HepG2 (cell line): ENCODE results near the gene TNP2. TPM values are rescaled to one million over a fixed set of nuclear protein-coding genes. Genes with fewer than 3 reads are reported as not detected.

Source experiments
- AGO2 ChIP-seq: fragments of 200-400 bp; formaldehyde crosslinking; optimal IDR thresholded peaks from 2 replicates; pipeline ENCODE3; 2017; ENCODE audit warnings: mild to moderate bottlenecking, low read depth, low read length, moderate library complexity
- CBFB ChIP-seq: sonication (generic); formaldehyde crosslinking; IDR thresholded peaks from 2 replicates; pipeline ENCODE4 v1.4.0; 2020; ENCODE audit warnings: missing genetic modification reagents
- CTCF ChIP-seq: sonication (generic); formaldehyde crosslinking; IDR thresholded peaks from 2 replicates; pipeline ENCODE4 v1.5.0; 2020; ENCODE audit warnings: mild to moderate bottlenecking, missing genetic modification reagents, moderate library complexity
- HIVEP1 ChIP-seq: sonication (generic); formaldehyde crosslinking; IDR thresholded peaks from 2 replicates; pipeline ENCODE4 v1.4.0; 2020; ENCODE audit warnings: mild to moderate bottlenecking, missing genetic modification reagents
- HOXA3 ChIP-seq: sonication (generic); formaldehyde crosslinking; IDR thresholded peaks from 2 replicates; pipeline ENCODE4 v1.5.0; 2020; ENCODE audit warnings: missing genetic modification reagents
- HOXA5 ChIP-seq: sonication (generic); formaldehyde crosslinking; IDR thresholded peaks from 2 replicates; pipeline ENCODE4 v1.4.0; 2020; ENCODE audit warnings: missing genetic modification reagents
- MED1 ChIP-seq: sonication (generic); formaldehyde crosslinking; IDR thresholded peaks from 2 replicates; pipeline ENCODE4 v1.4.0; 2020; ENCODE audit warnings: missing genetic modification reagents
- PHF21A ChIP-seq: sonication (generic); formaldehyde crosslinking; IDR thresholded peaks from 2 replicates; pipeline ENCODE4 v1.5.0; 2020; ENCODE audit warnings: mild to moderate bottlenecking, missing genetic modification reagents
- RERE ChIP-seq: IDR thresholded peaks from 2 replicates; pipeline ENCODE4 v1.6.1; 2016; ENCODE audit warnings: low read depth, missing genetic modification reagents, missing compliant biosample characterization
- SNAPC5 ChIP-seq: sonication (generic); formaldehyde crosslinking; IDR thresholded peaks from 2 replicates; pipeline ENCODE4 v1.8.1; 2023; ENCODE audit warnings: mild to moderate bottlenecking, missing genetic modification reagents, borderline replicate concordance
- TP53 ChIP-seq: sonication (generic); formaldehyde crosslinking; conservative IDR thresholded peaks from 2 replicates; pipeline ENCODE4 v1.4.0; 2020; ENCODE audit warnings: missing genetic modification reagents
- ZBTB7A ChIP-seq: sonication (generic); formaldehyde crosslinking; IDR thresholded peaks from 2 replicates; pipeline ENCODE4 v1.8.0; 2022; ENCODE audit warnings: mild to moderate bottlenecking, missing genetic modification reagents
- ZEB1 ChIP-seq: IDR thresholded peaks from 2 replicates; pipeline ENCODE4 v1.6.1; 2012; ENCODE audit warnings: mild to moderate bottlenecking, low read depth, inconsistent platforms; ENCODE audit not compliant: insufficient replicate concordance
- ZMYM2 ChIP-seq: sonication (generic); formaldehyde crosslinking; IDR thresholded peaks from 2 replicates; pipeline ENCODE4 v1.8.0; 2022; ENCODE audit warnings: mild to moderate bottlenecking, missing genetic modification reagents
- ZNF484 ChIP-seq: sonication (generic); formaldehyde crosslinking; IDR thresholded peaks from 2 replicates; pipeline ENCODE4 v1.5.1; 2020; ENCODE audit warnings: mild to moderate bottlenecking, low read depth, missing genetic modification reagents, borderline replicate concordance
- ZNF577 ChIP-seq: sonication (generic); formaldehyde crosslinking; IDR thresholded peaks from 2 replicates; pipeline ENCODE4 v1.4.0; 2020; ENCODE audit warnings: mild to moderate bottlenecking, low read depth, missing genetic modification reagents, borderline replicate concordance
- ZNF781 ChIP-seq: sonication (generic); formaldehyde crosslinking; IDR thresholded peaks from 2 replicates; pipeline ENCODE4 v1.5.1; 2020; ENCODE audit warnings: borderline replicate concordance, mild to moderate bottlenecking, missing genetic modification reagents; ENCODE audit errors: not compliant biosample characterization
- ZSCAN12 ChIP-seq: sonication (generic); formaldehyde crosslinking; IDR thresholded peaks from 2 replicates; pipeline ENCODE4 v1.9.0; 2021; ENCODE audit warnings: mild to moderate bottlenecking, missing genetic modification reagents
- polyA plus RNA-seq, 8 experiments: library from polyadenylated mRNA; depleted of rRNA in 3 of 8; stranded (reverse) in 7 of 8; unstranded in 1 of 8; fragments of >200 nt; fragmentation: Illumina TruSeq in 4 of 8; extraction: Trizol in 4 of 8; gene quantifications; 2 replicates each; pipeline versions ENCODE4 v1.2.1 to v1.2.3, GENCODE V29; 2011 to 2016; ENCODE audit warnings: low read depth in 4 of 8, missing spikeins in 1 of 8, mixed read lengths in 1 of 8; ENCODE audit not compliant: insufficient read depth in 1 of 8
- total RNA-seq, 5 experiments: library from RNA; depleted of rRNA; stranded (reverse); fragments of >200 nt; fragmentation: Illumina TruSeq; extraction: Trizol; gene quantifications; 2 replicates each; pipeline ENCODE4 v1.2.3, GENCODE V29; 2016; ENCODE audit warnings: low read depth in 1 of 5

Gene TNP2
- total and polyA plus RNA-seq, 2 of the 13 experiments (the other 11 are each of a cell fraction or from before 2014, with no cell fraction given): not detected

GRCh38 chr16:11259655-11260595 lies 9.2 kb downstream of the TNP2 start (continued):
- peak; percentile 38 for TF ChIP-seq HOXA3
- peak; percentile 72 for TF ChIP-seq ZNF781 (CRISPR knock-in tag)
- TF ChIP-seq ZNF484 (CRISPR knock-in tag): no peak
- TF ChIP-seq ZEB1: peak; percentile 32
- peak; percentile 56; the same call in 1 of the 2 replicates for TF ChIP-seq SNAPC5 (CRISPR knock-in tag)
- TF ChIP-seq MED1 (CRISPR knock-in tag): peak; percentile 24
- no peak for TF ChIP-seq AGO2
- 0 out of 2 replicates have a peak, but pooled peaks have one; percentile 8 for TF ChIP-seq CTCF (CRISPR knock-in tag)
- TF ChIP-seq CBFB: no peak
- peak; percentile 65; the same call in 1 of the 2 replicates for TF ChIP-seq ZMYM2 (CRISPR knock-in tag)
- no peak for TF ChIP-seq ZNF577 (CRISPR knock-in tag)
- TF ChIP-seq RERE: no peak
- TF ChIP-seq PHF21A (CRISPR knock-in tag): peak; percentile 47; the same call in 1 of the 2 replicates
- TF ChIP-seq HOXA5 (CRISPR knock-in tag): no peak
- peak; percentile 27; the same call in 1 of the 2 replicates for TF ChIP-seq HIVEP1 (CRISPR knock-in tag)
- no peak for TF ChIP-seq TP53 (CRISPR knock-in tag)
- peak; percentile 41; the same call in 1 of the 2 replicates for TF ChIP-seq ZBTB7A (CRISPR knock-in tag)
- TF ChIP-seq ZSCAN12: 0 out of 2 replicates have a peak, but pooled peaks have one; percentile 27
